Ovary (tissue), 3 donors: Measurements from ENCODE around the gene PRPSAP1.

Source experiments
- EP300 ChIP-seq: sonication (generic); formaldehyde crosslinking; IDR thresholded peaks from one replicate; pipeline ENCODE4 v1.6.1; 2017; ENCODE audit warnings: antibody characterized with exemption
- POLR2A ChIP-seq: fragments of 450-650 bp; IDR thresholded peaks from one replicate; pipeline ENCODE4 v1.6.1; 2017; ENCODE audit warnings: antibody characterized with exemption, mild to moderate bottlenecking, moderate library complexity
- TF ChIP-seq, protein P1 (sequence below), 3 donors: fragments of 450-650 bp in 2 of 3; fragments of 200-600 bp in 1 of 3; IDR thresholded peaks; one replicate each; pipeline versions ENCODE4 v1.5.1 to v1.8.0; 2016 to 2022; ENCODE audit warnings: antibody characterized with exemption in 3 of 3, mild to moderate bottlenecking in 1 of 3
- donor health status: DM: no; HTN: no; CAD: no.

GRCh38 chr17:76260669-76261068 is 93.0 kb downstream of the PRPSAP1 start:
- TF ChIP-seq POLR2A = no peak
- no peak for TF ChIP-seq EP300
- TF ChIP-seq, protein P1, sequence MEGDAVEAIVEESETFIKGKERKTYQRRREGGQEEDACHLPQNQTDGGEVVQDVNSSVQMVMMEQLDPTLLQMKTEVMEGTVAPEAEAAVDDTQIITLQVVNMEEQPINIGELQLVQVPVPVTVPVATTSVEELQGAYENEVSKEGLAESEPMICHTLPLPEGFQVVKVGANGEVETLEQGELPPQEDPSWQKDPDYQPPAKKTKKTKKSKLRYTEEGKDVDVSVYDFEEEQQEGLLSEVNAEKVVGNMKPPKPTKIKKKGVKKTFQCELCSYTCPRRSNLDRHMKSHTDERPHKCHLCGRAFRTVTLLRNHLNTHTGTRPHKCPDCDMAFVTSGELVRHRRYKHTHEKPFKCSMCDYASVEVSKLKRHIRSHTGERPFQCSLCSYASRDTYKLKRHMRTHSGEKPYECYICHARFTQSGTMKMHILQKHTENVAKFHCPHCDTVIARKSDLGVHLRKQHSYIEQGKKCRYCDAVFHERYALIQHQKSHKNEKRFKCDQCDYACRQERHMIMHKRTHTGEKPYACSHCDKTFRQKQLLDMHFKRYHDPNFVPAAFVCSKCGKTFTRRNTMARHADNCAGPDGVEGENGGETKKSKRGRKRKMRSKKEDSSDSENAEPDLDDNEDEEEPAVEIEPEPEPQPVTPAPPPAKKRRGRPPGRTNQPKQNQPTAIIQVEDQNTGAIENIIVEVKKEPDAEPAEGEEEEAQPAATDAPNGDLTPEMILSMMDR (IDR thresholded peaks at IDR 0.05) = no peak
